ENCODE measurements around the gene LRRC59.

Gene LRRC59

GRCh38 chr17:50360486-50361115, 36.7 kb downstream of the LRRC59 start:
- no peak for DNase-seq (ENCODE audit: low read depth)
- H3K4me3 ChIP-seq (replicated peaks; ENCODE audit: low read depth, low read length), result no peak overlapping the region
- no peak for TF ChIP-seq CTCF (IDR thresholded peaks at IDR 0.05; ENCODE audit: low read length, missing control alignments)

GRCh38 chr17:50359998-50360461, 37.3 kb downstream of the LRRC59 start:
- no peak for DNase-seq (ENCODE audit: low read depth)
- H3K4me3 ChIP-seq (replicated peaks; ENCODE audit: low read depth, low read length), result no peak overlapping the region
- TF ChIP-seq CTCF (IDR thresholded peaks at IDR 0.05; ENCODE audit: low read length, missing control alignments), result no peak

GRCh38 chr17:50359005-50359699, 38.2 kb downstream of the LRRC59 start:
- no peak overlapping the region for H3K4me3 ChIP-seq (replicated peaks; ENCODE audit: low read depth, low read length)
- DNase-seq (ENCODE audit: low read depth), result no peak
- TF ChIP-seq CTCF (IDR thresholded peaks at IDR 0.05; ENCODE audit: low read length, missing control alignments), result no peak

GRCh38 chr17:50358177-50358576, 39.1 kb downstream of the LRRC59 start:
- DNase-seq (ENCODE audit: low read depth), result no peak
- TF ChIP-seq CTCF (IDR thresholded peaks at IDR 0.05; ENCODE audit: low read length, missing control alignments), result no peak

GRCh38 chr17:50356892-50357510, 40.3 kb downstream of the LRRC59 start:
- TF ChIP-seq CTCF (IDR thresholded peaks at IDR 0.05; ENCODE audit: low read length, missing control alignments), result no peak
- no peak overlapping the region for H3K4me3 ChIP-seq (replicated peaks; ENCODE audit: low read depth, low read length)
- DNase-seq (ENCODE audit: low read depth), result no peak

More at GRCh38 chr17:50358177-50358576, 39.1 kb downstream of the LRRC59 start:
- H3K4me3 ChIP-seq (replicated peaks; ENCODE audit: low read depth, low read length), result no peak overlapping the region

GRCh38 chr17:50356418-50356817, 40.9 kb downstream of the LRRC59 start:
- DNase-seq (ENCODE audit: low read depth), result no peak
- H3K4me3 ChIP-seq (replicated peaks; ENCODE audit: low read depth, low read length), result no peak overlapping the region
- no peak for TF ChIP-seq CTCF (IDR thresholded peaks at IDR 0.05; ENCODE audit: low read length, missing control alignments)

Data from fibroblast of pulmonary artery (primary cell).